NT2/D1 (cell line): ENCODE data around the gene EHD1.

Source experiments
- DNase-seq: peaks from one replicate; pipeline ENCODE4 v3.0.0-alpha.2; 2011; ENCODE audit warnings: low read depth, low spot score
- H3K27me3 ChIP-seq: 2 replicates; pipeline ENCODE4 v1.6.0; 2011; ENCODE audit warnings: mild to moderate bottlenecking; ENCODE audit not compliant: insufficient read length, insufficient read depth
- H3K36me3 ChIP-seq: 2 replicates; pipeline ENCODE4 v1.6.1; 2011; ENCODE audit warnings: mild to moderate bottlenecking, low read length, mixed read lengths; ENCODE audit not compliant: insufficient read depth, insufficient read length
- H3K4me1 ChIP-seq: 2 replicates; pipeline ENCODE4 v1.5.1; 2011; ENCODE audit not compliant: insufficient read depth, insufficient read length
- H3K4me3 ChIP-seq: 2 replicates; pipeline ENCODE4 v1.5.1; 2011; ENCODE audit warnings: low read depth; ENCODE audit not compliant: insufficient read length
- H3K9ac ChIP-seq: 2 replicates; pipeline ENCODE4 v1.6.0; 2011; ENCODE audit warnings: low read depth; ENCODE audit not compliant: insufficient read length
- H3K9me3 ChIP-seq: 2 replicates; pipeline ENCODE4 v1.5.1; 2011; ENCODE audit warnings: mild to moderate bottlenecking, low read length; ENCODE audit not compliant: insufficient read depth
- SUZ12 ChIP-seq: IDR thresholded peaks from 2 replicates; pipeline ENCODE4 v1.6.1; 2011; ENCODE audit not compliant: insufficient read length, insufficient read depth; ENCODE audit errors: extremely low read depth
- YY1 ChIP-seq: IDR thresholded peaks from 2 replicates; pipeline ENCODE4 v1.6.1; 2011; ENCODE audit not compliant: insufficient read length, insufficient read depth
- ZNF274 ChIP-seq: IDR thresholded peaks from 2 replicates; pipeline ENCODE4 v1.6.1; 2011; ENCODE audit warnings: mild to moderate bottlenecking, low read depth, low read length

EHD1 gene

GRCh38 chr11:64887234-64887756 lies 8.9 kb upstream of the EHD1 start:
- DNase-seq: no peak
- Histone ChIP-seq H3K27me3 (peaks cover 2% of the 10 kb centered on the region), H3K36me3 (no peaks in the 10 kb centered on the region), H3K4me1 (peaks cover 21% of the 10 kb centered on the region), H3K4me3 (no peak overlapping the region), H3K9ac (peak overlapping the region; percentile 58), H3K9me3 (no peaks in the 10 kb centered on the region)
- TF ChIP-seq SUZ12 (no peak), ZNF274 (no peak), YY1 (no peak)

GRCh38 chr11:64885367-64886286 lies 7.2 kb upstream of the EHD1 start:
- Histone ChIP-seq H3K9ac (no peak overlapping the region), H3K4me3 (no peak overlapping the region), H3K4me1 (peaks cover 18% of the 10 kb centered on the region), H3K36me3 (no peaks in the 10 kb centered on the region), H3K27me3 (peaks cover 2% of the 10 kb centered on the region), H3K9me3 (no peaks in the 10 kb centered on the region)
- TF ChIP-seq SUZ12 (no peak), YY1 (no peak), ZNF274 (no peak)
- DNase-seq: no peak

GRCh38 chr11:64884019-64884418 lies 5.6 kb upstream of the EHD1 start:
- Histone ChIP-seq H3K36me3 (no peaks in the 10 kb centered on the region), H3K9me3 (no peaks in the 10 kb centered on the region), H3K4me1 (peaks cover 9% of the 10 kb centered on the region), H3K27me3 (peaks cover 2% of the 10 kb centered on the region), H3K4me3 (no peak overlapping the region), H3K9ac (no peak overlapping the region)
- TF ChIP-seq SUZ12: no peak
- TF ChIP-seq ZNF274: no peak
- TF ChIP-seq YY1: no peak
- DNase-seq: no peak

GRCh38 chr11:64883575-64883974 lies 5.2 kb upstream of the EHD1 start:
- peak overlapping the region; percentile 46 for H3K9ac ChIP-seq

GRCh38 chr11:64882243-64882642 lies 3.8 kb upstream of the EHD1 start:
- DNase-seq: no peak
- TF ChIP-seq SUZ12 (no peak), YY1 (no peak), ZNF274 (no peak)
- H3K4me1 ChIP-seq: peaks cover 2% of the 10 kb centered on the region
- H3K4me3 ChIP-seq: no peak overlapping the region
- H3K27me3 ChIP-seq: peaks cover 7% of the 10 kb centered on the region
- no peak overlapping the region for H3K9ac ChIP-seq
- no peaks in the 10 kb centered on the region for H3K9me3 ChIP-seq
- H3K36me3 ChIP-seq: no peaks in the 10 kb centered on the region

More at GRCh38 chr11:64883575-64883974, 5.2 kb upstream of the EHD1 start:
- TF ChIP-seq ZNF274 (no peak), SUZ12 (no peak), YY1 (no peak)
- Histone ChIP-seq H3K4me1 (peaks cover 5% of the 10 kb centered on the region), H3K36me3 (no peaks in the 10 kb centered on the region), H3K27me3 (peaks cover 2% of the 10 kb centered on the region), H3K9me3 (no peaks in the 10 kb centered on the region), H3K4me3 (no peak overlapping the region)
- DNase-seq: no peak

- no peak for DNase-seq
Measured at GRCh38 chr11:64881476-64881875, 3.1 kb upstream of the EHD1 start.

More at GRCh38 chr11:64881476-64881875, 3.1 kb upstream of the EHD1 start:
- no peak overlapping the region for H3K4me3 ChIP-seq
- H3K36me3 ChIP-seq: peaks cover 3% of the 10 kb centered on the region
- H3K27me3 ChIP-seq: peaks cover 7% of the 10 kb centered on the region
- peaks cover 5% of the 10 kb centered on the region for H3K4me1 ChIP-seq
- no peak overlapping the region for H3K9ac ChIP-seq
- no peaks in the 10 kb centered on the region for H3K9me3 ChIP-seq
- no peak for TF ChIP-seq ZNF274
- TF ChIP-seq SUZ12: no peak
- TF ChIP-seq YY1: no peak
